Muscle layer of duodenum (tissue), 2 donors: Measurements from ENCODE around the gene MEP1B.

Experiments used
- H3K27ac ChIP-seq: one replicate; pipeline ENCODE4 v1.7.0; 2013; ENCODE audit warnings: mild to moderate bottlenecking, low read length
- H3K27me3 ChIP-seq: one replicate; pipeline ENCODE4 v1.7.0; 2013; ENCODE audit warnings: low read depth, mild to moderate bottlenecking, control low read depth, low read length
- H3K36me3 ChIP-seq, 2 donors: one replicate each; pipeline ENCODE4 v1.7.0; 2013; ENCODE audit warnings: low read length in 2 of 2, control low read depth in 1 of 2, mild to moderate bottlenecking in 1 of 2; ENCODE audit not compliant: insufficient read depth in 2 of 2, control insufficient read depth in 1 of 2
- H3K4me1 ChIP-seq, 2 donors: one replicate each; pipeline ENCODE4 v1.7.0; 2013; ENCODE audit warnings: low read length in 2 of 2, mild to moderate bottlenecking in 2 of 2, control low read depth in 1 of 2, moderate library complexity in 1 of 2; ENCODE audit not compliant: insufficient read depth in 2 of 2, control insufficient read depth in 1 of 2
- H3K4me3 ChIP-seq, 2 donors: one replicate each; pipeline ENCODE4 v1.7.0; 2013; ENCODE audit warnings: low read length in 2 of 2, low read depth in 1 of 2, mild to moderate bottlenecking in 1 of 2
- H3K9me3 ChIP-seq, 2 donors: one replicate each; pipeline ENCODE4 v1.7.0; 2013; ENCODE audit warnings: low read length in 2 of 2, control low read depth in 1 of 2, mild to moderate bottlenecking in 1 of 2; ENCODE audit not compliant: control insufficient read depth in 1 of 2
- donor health status: healthy.

MEP1B gene

GRCh38 chr18:32252141-32252860, 62.5 kb downstream of the MEP1B start:
- no peaks in the 10 kb centered on the region for H3K9me3 ChIP-seq
- no peaks in the 10 kb centered on the region for H3K4me1 ChIP-seq
- H3K36me3 ChIP-seq = no peaks in the 10 kb centered on the region
- no peak overlapping the region for H3K4me3 ChIP-seq
- H3K27ac ChIP-seq = no peak overlapping the region
- H3K27me3 ChIP-seq = no peaks in the 10 kb centered on the region

GRCh38 chr18:32255570-32255969, 65.7 kb downstream of the MEP1B start:
- H3K4me1 ChIP-seq = no peaks in the 10 kb centered on the region
- H3K4me3 ChIP-seq = no peak overlapping the region
- no peaks in the 10 kb centered on the region for H3K9me3 ChIP-seq
- H3K27me3 ChIP-seq = no peaks in the 10 kb centered on the region
- H3K27ac ChIP-seq = no peak overlapping the region
- H3K36me3 ChIP-seq = no peaks in the 10 kb centered on the region

- Histone ChIP-seq H3K4me1 (no peaks in the 10 kb centered on the region), H3K27me3 (no peaks in the 10 kb centered on the region), H3K36me3 (no peaks in the 10 kb centered on the region), H3K4me3 (no peak overlapping the region), H3K27ac (no peak overlapping the region), H3K9me3 (no peaks in the 10 kb centered on the region)
Observed at GRCh38 chr18:32257084-32257785, 67.4 kb downstream of the MEP1B start.

- Histone ChIP-seq H3K9me3 (no peaks in the 10 kb centered on the region), H3K4me3 (no peak overlapping the region), H3K36me3 (no peaks in the 10 kb centered on the region), H3K4me1 (no peaks in the 10 kb centered on the region), H3K27ac (no peak overlapping the region), H3K27me3 (no peaks in the 10 kb centered on the region)
Observed at GRCh38 chr18:32258148-32258547, 68.3 kb downstream of the MEP1B start.

- Histone ChIP-seq H3K27ac (no peak overlapping the region), H3K9me3 (no peaks in the 10 kb centered on the region), H3K4me1 (no peaks in the 10 kb centered on the region), H3K36me3 (no peaks in the 10 kb centered on the region), H3K27me3 (no peaks in the 10 kb centered on the region), H3K4me3 (no peak overlapping the region)
Observed at GRCh38 chr18:32258558-32259204, 68.8 kb downstream of the MEP1B start.

GRCh38 chr18:32259553-32259952, 69.7 kb downstream of the MEP1B start:
- Histone ChIP-seq H3K27ac (no peak overlapping the region), H3K4me3 (no peak overlapping the region), H3K27me3 (no peaks in the 10 kb centered on the region), H3K36me3 (no peaks in the 10 kb centered on the region), H3K4me1 (no peaks in the 10 kb centered on the region), H3K9me3 (no peaks in the 10 kb centered on the region)

GRCh38 chr18:32261003-32261402, 71.2 kb downstream of the MEP1B start:
- no peaks in the 10 kb centered on the region for H3K27me3 ChIP-seq
- no peaks in the 10 kb centered on the region for H3K36me3 ChIP-seq
- H3K4me1 ChIP-seq = no peaks in the 10 kb centered on the region
- H3K27ac ChIP-seq = no peak overlapping the region
- H3K9me3 ChIP-seq = no peaks in the 10 kb centered on the region
- no peak overlapping the region for H3K4me3 ChIP-seq

- Histone ChIP-seq H3K4me1 (no peaks in the 10 kb centered on the region), H3K27me3 (no peaks in the 10 kb centered on the region), H3K27ac (no peak overlapping the region), H3K9me3 (no peaks in the 10 kb centered on the region), H3K4me3 (no peak overlapping the region), H3K36me3 (no peaks in the 10 kb centered on the region)
Observed at GRCh38 chr18:32262092-32262491, 72.3 kb downstream of the MEP1B start.

GRCh38 chr18:32264401-32264800, 74.6 kb downstream of the MEP1B start:
- Histone ChIP-seq H3K36me3 (peaks cover 18 to 20% of the 10 kb centered on the region in 2 donors), H3K4me1 (no peaks in the 10 kb centered on the region), H3K9me3 (no peaks in the 10 kb centered on the region), H3K4me3 (no peak overlapping the region), H3K27ac (no peak overlapping the region), H3K27me3 (no peaks in the 10 kb centered on the region)

GRCh38 chr18:32267463-32267862, 77.6 kb downstream of the MEP1B start:
- Histone ChIP-seq H3K4me3 (no peak overlapping the region), H3K27ac (no peak overlapping the region), H3K4me1 (peaks cover 0 to 5% of the 10 kb centered on the region in 2 donors), H3K9me3 (no peaks in the 10 kb centered on the region), H3K36me3 (peaks cover 21 to 24% of the 10 kb centered on the region in 2 donors), H3K27me3 (no peaks in the 10 kb centered on the region)
